ENCODE measurements around the gene ATP5ME.

ATP5ME gene

DNA sequence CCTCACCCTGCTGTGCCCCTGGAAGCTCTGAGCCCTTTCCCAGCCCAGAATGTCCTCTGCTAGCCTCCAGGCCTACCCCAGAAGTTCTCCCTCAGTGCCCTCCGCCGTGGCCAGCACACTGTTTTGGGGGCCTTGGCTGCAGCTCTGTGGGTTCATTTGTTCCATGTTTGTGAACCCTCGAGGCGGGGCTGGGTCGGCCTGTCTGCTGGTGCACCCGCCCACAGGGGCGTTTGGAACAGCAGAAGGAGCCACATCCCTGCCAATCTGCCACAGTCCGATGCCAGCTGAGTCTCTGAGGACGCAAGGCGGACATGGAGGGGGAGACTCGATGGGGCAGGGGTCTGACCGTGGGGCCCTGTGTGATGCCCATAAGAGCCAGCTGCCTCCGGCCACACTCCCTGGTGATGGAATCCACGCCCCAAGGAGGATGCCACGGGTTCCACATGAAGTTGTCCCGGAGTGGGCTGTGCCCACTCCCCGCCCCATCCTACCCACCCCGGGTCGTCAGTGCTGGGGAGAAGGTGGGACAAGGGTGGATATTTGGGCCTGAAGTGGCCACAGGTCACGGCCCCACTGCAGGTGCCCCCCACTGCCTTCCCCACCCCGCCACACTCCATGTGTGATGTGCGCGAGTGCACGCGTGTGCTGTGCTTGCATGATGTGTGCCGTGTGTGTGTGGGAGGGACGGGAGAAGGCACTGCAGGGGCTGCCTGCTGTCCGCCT, 7.1 kb downstream of the ATP5ME start:
- DNase-seq, result no peak

DNA sequence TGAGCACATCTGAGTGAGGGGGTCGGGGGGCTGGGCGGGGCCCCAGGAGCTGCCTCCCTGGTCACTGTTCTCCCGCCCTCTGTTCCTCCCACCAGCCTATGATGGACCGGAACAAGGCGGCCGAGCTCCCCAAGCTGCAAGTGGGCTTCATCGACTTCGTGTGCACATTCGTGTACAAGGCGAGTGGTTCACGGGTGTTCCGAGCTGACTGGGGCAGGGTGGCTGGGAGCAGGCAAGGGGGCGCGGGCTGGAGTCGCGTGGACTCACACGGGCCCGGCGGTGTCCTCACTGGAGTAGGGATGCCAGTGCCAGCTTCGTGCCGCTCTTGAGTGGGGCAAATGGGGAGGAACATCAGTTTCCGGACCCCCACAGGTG, 7.7 kb downstream of the ATP5ME start:
- no peak for DNase-seq

DNA sequence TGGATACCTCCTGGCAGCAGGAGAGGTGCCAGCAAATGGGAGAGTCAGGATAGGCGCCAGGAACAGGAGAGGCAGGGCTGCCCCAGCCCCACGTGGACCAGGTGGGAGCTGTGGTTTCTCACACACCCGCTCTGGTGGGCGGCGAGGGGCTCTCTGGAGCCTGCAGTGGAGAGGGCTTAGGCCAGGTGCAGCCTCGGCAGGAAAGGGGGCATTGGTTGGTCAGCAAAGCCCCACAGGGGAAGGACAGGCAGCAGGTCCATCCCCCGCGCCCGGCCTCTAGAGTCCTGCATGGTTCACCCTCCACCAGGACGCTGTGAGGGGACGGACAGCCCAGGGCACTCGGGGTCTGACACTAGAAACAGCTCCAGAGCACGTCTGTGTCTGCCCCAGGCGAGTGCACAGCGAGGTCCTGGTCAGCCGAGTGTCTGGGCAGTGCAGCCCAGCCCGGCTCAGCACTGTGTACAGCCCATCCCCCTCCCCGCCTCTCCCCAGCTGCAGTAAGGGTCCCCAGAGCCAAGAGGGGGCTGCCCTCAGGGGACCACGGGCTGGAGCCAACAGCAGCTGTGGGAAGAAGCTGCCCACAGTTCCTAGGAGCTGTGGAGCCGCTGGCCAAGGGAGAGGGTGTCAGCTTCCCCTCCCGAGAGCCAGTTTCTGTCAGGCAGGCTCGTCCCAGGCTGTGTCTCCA, 8.2 kb downstream of the ATP5ME start:
- no peak for DNase-seq

DNA sequence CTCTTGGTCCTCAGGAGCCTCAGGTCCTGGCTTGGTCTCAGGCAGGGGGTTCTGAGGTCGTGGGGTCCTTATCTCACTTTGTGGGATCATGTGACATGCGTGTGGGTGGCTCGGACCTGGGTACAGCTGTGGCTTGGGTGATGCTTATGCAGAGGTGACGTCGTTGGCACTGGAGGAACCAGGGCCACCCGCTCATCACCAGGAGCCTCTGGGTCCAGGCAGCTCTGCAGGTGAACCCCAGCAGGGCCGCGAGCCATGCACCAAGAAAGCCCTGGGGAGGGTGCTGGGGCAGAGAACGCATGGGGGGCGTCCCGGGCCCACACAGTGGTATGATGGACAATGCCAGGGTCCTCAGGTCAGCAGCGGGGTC, 8.7 kb downstream of the ATP5ME start:
- no peak for DNase-seq

DNA sequence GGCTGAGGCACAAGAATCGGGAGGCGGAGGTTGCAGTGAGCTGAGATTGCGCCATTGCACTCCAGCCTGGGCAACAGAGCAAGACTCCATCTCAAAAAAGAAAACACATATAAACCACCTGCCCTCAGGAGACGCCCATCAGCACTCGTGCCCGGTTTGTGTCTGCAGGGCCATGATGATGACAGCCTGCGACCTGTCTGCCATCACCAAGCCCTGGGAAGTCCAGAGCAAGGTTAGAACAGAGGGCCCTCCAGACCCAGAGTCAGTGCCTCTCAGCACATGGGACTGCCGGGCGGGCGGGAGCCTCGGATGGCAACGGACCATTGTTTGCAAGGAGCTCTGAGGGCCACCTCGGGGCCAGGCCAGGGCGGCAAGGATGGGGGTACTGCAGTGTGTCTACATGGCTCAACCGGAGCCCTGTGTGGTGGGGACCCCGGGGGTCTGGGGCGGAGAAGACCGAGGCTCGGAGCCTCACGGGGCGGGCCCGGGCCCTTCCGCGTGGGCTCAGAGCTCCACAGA, 9.3 kb downstream of the ATP5ME start:
- DNase-seq, result no peak

GRCh38 chr4:663438-664428, 10.3 kb downstream of the ATP5ME start:
- DNase-seq, result peak; percentile 47 to 66

DNA sequence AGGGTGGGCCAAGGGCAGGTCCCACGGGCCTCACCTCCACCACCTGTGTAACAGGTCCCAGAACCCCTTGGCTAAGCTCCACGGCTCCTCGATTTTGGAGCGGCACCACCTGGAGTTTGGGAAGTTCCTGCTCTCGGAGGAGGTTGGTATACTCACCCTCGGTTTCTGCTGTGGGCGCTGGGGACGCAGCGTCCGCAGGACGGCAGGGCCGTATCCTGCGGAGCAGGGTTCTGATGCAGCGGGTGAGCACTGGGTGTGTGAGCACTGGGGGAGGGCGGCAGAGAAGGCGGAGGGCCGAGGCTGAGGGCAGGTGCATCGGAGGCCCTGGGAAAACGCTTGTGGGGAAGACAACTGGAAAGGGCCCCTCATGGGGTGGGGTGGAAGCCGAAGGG, 11.0 kb downstream of the ATP5ME start:
- DNase-seq, result no peak

DNA sequence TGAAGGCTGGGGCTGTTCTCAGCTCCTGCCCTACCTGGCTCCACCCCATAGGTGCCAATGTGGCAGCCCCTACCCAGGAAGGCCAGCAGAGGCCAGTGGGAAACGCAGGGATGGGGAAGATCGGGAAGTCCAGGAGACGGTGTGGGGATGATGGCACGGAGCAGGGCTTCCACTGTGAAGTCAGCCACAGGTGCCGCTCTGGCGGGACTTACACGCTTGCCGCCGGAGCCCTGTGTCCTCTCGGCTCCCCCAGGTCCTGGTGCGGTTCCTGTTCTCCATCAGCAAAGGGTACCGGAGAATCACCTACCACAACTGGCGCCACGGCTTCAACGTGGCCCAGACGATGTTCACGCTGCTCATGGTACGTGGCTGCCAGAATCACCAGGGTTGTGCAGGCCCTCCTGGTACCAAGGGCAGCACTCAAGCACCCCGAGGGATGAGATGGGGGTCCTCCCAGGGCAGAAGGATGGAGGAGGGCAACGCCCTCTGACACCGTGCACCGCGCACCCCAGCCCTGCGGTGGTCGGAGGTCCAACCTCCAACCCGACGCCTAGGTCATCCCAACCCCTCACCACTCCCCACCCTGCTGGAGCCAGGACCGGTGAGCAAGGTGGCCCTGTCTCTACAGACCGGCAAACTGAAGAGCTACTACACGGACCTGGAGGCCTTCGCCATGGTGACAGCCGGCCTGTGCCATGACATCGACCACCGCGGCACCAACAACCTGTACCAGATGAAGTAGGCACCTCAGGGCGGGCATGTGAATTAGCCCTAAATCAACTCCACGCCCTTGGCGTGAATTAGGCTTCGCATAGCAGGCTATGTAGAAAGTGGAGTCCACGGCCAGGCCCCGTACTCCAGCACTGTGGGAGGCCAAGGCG, 12.0 kb downstream of the ATP5ME start:
- DNase-seq, result no peak

DNA sequence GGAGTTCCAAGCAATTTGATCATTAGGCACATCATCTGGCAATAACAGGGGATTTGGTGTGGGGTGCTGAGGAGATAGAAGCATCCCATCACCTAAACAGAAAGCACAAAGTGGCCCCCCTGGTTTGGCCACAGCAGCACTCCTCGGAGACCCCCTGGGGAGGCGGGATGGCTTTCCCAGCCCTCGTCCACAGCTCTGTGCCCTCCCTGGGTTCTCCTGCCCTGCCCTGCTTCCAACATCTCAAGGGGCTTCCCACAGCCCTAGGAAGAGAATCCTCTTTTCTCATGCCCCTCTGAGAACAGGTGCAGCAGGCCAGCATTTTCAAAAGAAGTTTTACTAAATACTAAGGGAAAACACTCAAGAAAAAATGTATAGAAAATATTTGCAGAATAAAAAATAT, 12.8 kb downstream of the ATP5ME start:
- DNase-seq, result no peak

GRCh38 chr4:660401-660800, 13.7 kb downstream of the ATP5ME start:
- DNase-seq, result no peak

- DNase-seq, result no peak
Observed at GRCh38 chr4:659851-660250, 14.2 kb downstream of the ATP5ME start.

GRCh38 chr4:658681-659667, 15.1 kb downstream of the ATP5ME start:
- no peak for DNase-seq

- DNase-seq, result no peak
Observed at GRCh38 chr4:657834-658667, 16.0 kb downstream of the ATP5ME start.

- no peak for DNase-seq
Observed at GRCh38 chr4:657338-657833, 16.7 kb downstream of the ATP5ME start.

GRCh38 chr4:656436-657337, 17.4 kb downstream of the ATP5ME start:
- no peak for DNase-seq

DNA sequence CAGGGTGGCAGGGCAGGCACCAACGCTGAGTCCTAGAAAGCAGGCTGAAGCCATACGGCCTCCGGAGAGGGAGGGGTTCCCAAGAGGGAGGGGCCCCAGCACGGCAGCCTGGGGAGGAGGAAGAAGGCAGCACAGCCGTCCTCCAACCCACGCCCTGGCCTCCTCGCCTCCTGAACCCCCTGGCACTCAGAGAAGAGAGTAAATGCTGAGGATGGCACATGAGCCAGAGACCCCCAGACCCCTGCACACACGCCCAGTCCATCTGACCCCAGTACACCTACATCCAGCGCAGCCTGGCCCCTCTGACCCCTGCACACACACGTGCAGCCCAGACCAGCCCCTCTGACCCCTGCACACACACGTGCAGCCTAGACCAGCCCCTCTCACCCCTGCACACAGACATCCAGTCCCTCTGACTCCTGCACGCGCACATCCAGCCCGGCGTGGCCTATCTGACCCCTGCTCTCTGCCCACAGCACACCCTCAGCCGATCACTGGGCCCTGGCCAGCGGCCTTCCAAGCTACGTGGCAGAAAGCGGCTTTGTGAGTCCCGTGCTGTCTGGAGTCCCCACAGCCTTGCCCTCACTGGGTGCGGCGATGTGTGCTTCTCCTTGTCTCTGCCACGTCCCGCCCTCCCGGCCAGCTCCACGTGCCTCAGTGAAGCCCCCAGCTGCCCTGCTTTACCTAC, 18.5 kb downstream of the ATP5ME start:
- no peak for DNase-seq

DNA sequence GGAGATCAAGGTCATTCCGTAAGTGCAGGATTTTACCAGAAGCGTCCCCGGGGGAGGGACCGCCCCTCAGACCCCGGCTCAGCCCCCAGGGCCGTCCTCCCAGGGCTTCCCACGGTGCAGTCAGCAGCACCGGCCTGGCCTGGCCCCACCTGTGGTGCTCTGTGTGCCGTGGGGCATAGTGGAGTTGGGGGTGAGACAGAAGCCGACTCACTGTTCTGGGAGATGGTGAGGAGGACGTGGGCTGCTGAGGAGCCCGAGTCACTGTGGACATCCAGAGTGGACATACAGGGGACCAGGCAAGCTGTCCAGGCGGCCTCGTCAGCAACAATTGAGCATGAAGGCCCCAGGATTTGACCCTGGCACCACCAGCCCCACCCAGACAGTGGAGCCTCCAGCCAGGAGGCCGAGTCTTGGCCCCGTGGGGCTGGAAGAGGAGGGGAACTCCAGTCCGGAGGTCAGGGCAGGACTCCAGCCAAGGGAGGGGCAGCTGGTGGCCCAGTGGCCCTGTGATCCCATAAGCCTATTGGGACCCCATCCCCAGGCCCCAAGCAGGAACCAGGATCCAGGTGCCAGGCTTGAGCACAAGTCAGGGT, 19.1 kb downstream of the ATP5ME start:
- DNase-seq, result no peak

GRCh38 chr4:654503-654845, 19.6 kb downstream of the ATP5ME start:
- no peak for DNase-seq

Data from stimulated activated CD4-positive, alpha-beta T cell treated with anti-CD3 and anti-CD28 coated beads, Interleukin-2, amount 100 ng/mL, for 48 hours (primary cell).